Mucosa of rectum (tissue), 2 donors: ENCODE results near the gene DIO1.

Experiments used
- H3K27ac ChIP-seq, 2 donors: one replicate each; pipeline ENCODE4 v1.7.0; 2013; ENCODE audit warnings: inconsistent platforms in 2 of 2, low read depth in 2 of 2, low read length in 2 of 2
- H3K27me3 ChIP-seq, 2 donors: one replicate each; pipeline ENCODE4 v1.7.0; 2013; ENCODE audit warnings: low read length in 2 of 2; ENCODE audit not compliant: control insufficient read depth in 2 of 2, insufficient read depth in 2 of 2
- H3K36me3 ChIP-seq, 2 donors: one replicate each; pipeline ENCODE4 v1.7.0; 2013; ENCODE audit warnings: low read length in 2 of 2; ENCODE audit not compliant: control insufficient read depth in 2 of 2, insufficient read depth in 2 of 2
- H3K4me1 ChIP-seq, 2 donors: one replicate each; pipeline ENCODE4 v1.7.0; 2013; ENCODE audit warnings: low read length in 2 of 2, mild to moderate bottlenecking in 1 of 2; ENCODE audit not compliant: control insufficient read depth in 2 of 2, insufficient read depth in 2 of 2
- H3K4me3 ChIP-seq, 2 donors: one replicate each; pipeline ENCODE4 v1.7.0; 2013; ENCODE audit warnings: low read length in 2 of 2
- H3K9ac ChIP-seq, 2 donors: one replicate each; pipeline ENCODE4 v1.7.0; 2013; ENCODE audit warnings: low read length in 2 of 2, low read depth in 1 of 2, mild to moderate bottlenecking in 1 of 2
- H3K9me3 ChIP-seq, 2 donors: one replicate each; pipeline ENCODE4 v1.7.0; 2013; ENCODE audit warnings: low read length in 2 of 2; ENCODE audit not compliant: control insufficient read depth in 2 of 2
- donor health status: healthy.
- donor health status: Normal muscosa, but diverticular disease.

Gene DIO1

GRCh38 chr1:53891678-53892077 lies 2.3 kb upstream of the DIO1 start:
- Histone ChIP-seq H3K9me3 (no peaks in the 10 kb centered on the region), H3K9ac (no peak overlapping the region), H3K4me1 (peaks cover 10 to 17% of the 10 kb centered on the region in 2 donors), H3K27ac (no peak overlapping the region), H3K36me3 (peaks cover 0 to 2% of the 10 kb centered on the region in 2 donors), H3K4me3 (no peak overlapping the region), H3K27me3 (no peaks in the 10 kb centered on the region)

GRCh38 chr1:53892911-53893310 lies 1.1 kb upstream of the DIO1 start:
- no peak overlapping the region for H3K4me3 ChIP-seq
- H3K4me1 ChIP-seq, result peaks cover 10 to 22% of the 10 kb centered on the region in 2 donors
- H3K27ac ChIP-seq, result peak overlapping the region; percentile 3 to 38
- no peak overlapping the region for H3K9ac ChIP-seq
- H3K9me3 ChIP-seq, result no peaks in the 10 kb centered on the region
- no peaks in the 10 kb centered on the region for H3K27me3 ChIP-seq
- no peaks in the 10 kb centered on the region for H3K36me3 ChIP-seq

- H3K9ac ChIP-seq, result no peak overlapping the region
- H3K36me3 ChIP-seq, result no peaks in the 10 kb centered on the region
- H3K4me1 ChIP-seq, result peaks cover 9 to 23% of the 10 kb centered on the region in 2 donors
- no peak overlapping the region for H3K4me3 ChIP-seq
- no peak overlapping the region for H3K27ac ChIP-seq
- H3K27me3 ChIP-seq, result no peaks in the 10 kb centered on the region
- H3K9me3 ChIP-seq, result no peaks in the 10 kb centered on the region
Observed at GRCh38 chr1:53894644-53895043, 657 bp downstream of the DIO1 start.

- Histone ChIP-seq H3K27ac (no peak overlapping the region), H3K9me3 (no peaks in the 10 kb centered on the region), H3K36me3 (no peaks in the 10 kb centered on the region), H3K9ac (no peak overlapping the region), H3K27me3 (no peaks in the 10 kb centered on the region), H3K4me3 (no peak overlapping the region), H3K4me1 (peaks cover 5 to 20% of the 10 kb centered on the region in 2 donors)
Observed at GRCh38 chr1:53895421-53895820, 1.4 kb downstream of the DIO1 start.

GRCh38 chr1:53896635-53897229 lies 2.7 kb downstream of the DIO1 start:
- Histone ChIP-seq H3K27ac (peak overlapping the region; percentile 75 to 87), H3K4me1 (peaks cover 4 to 19% of the 10 kb centered on the region in 2 donors), H3K9me3 (no peaks in the 10 kb centered on the region), H3K4me3 (no peak overlapping the region), H3K27me3 (no peaks in the 10 kb centered on the region), H3K36me3 (no peaks in the 10 kb centered on the region), H3K9ac (no peak overlapping the region)

- no peaks in the 10 kb centered on the region for H3K36me3 ChIP-seq
- H3K27ac ChIP-seq, result no peak overlapping the region
- no peak overlapping the region for H3K9ac ChIP-seq
- no peaks in the 10 kb centered on the region for H3K9me3 ChIP-seq
- no peaks in the 10 kb centered on the region for H3K27me3 ChIP-seq
- peaks cover 4 to 15% of the 10 kb centered on the region in 2 donors for H3K4me1 ChIP-seq
- H3K4me3 ChIP-seq, result no peak overlapping the region
Observed at GRCh38 chr1:53899206-53899628, 5.2 kb downstream of the DIO1 start.

- no peaks in the 10 kb centered on the region for H3K27me3 ChIP-seq
- H3K4me1 ChIP-seq, result peaks cover 4 to 15% of the 10 kb centered on the region in 2 donors
- no peak overlapping the region for H3K9ac ChIP-seq
- no peak overlapping the region for H3K4me3 ChIP-seq
- no peak overlapping the region for H3K27ac ChIP-seq
- no peaks in the 10 kb centered on the region for H3K36me3 ChIP-seq
- no peaks in the 10 kb centered on the region for H3K9me3 ChIP-seq
Observed at GRCh38 chr1:53899708-53900107, 5.7 kb downstream of the DIO1 start.

- Histone ChIP-seq H3K9ac (no peak overlapping the region), H3K36me3 (no peaks in the 10 kb centered on the region), H3K27me3 (no peaks in the 10 kb centered on the region), H3K9me3 (no peaks in the 10 kb centered on the region), H3K4me3 (no peak overlapping the region), H3K4me1 (peaks cover 4 to 7% of the 10 kb centered on the region in 2 donors), H3K27ac (no peak overlapping the region)
Observed at GRCh38 chr1:53902235-53903138, 8.5 kb downstream of the DIO1 start.

GRCh38 chr1:53905509-53905908 lies 11.5 kb downstream of the DIO1 start:
- no peaks in the 10 kb centered on the region for H3K9me3 ChIP-seq
- no peak overlapping the region for H3K9ac ChIP-seq
- no peak overlapping the region for H3K27ac ChIP-seq
- H3K36me3 ChIP-seq, result no peaks in the 10 kb centered on the region
- no peaks in the 10 kb centered on the region for H3K27me3 ChIP-seq
- no peaks in the 10 kb centered on the region for H3K4me1 ChIP-seq
- H3K4me3 ChIP-seq, result no peak overlapping the region

- no peaks in the 10 kb centered on the region for H3K36me3 ChIP-seq
- no peak overlapping the region for H3K9ac ChIP-seq
- H3K9me3 ChIP-seq, result no peaks in the 10 kb centered on the region
- H3K27me3 ChIP-seq, result no peaks in the 10 kb centered on the region
- no peak overlapping the region for H3K4me3 ChIP-seq
- no peak overlapping the region for H3K27ac ChIP-seq
- no peaks in the 10 kb centered on the region for H3K4me1 ChIP-seq
Observed at GRCh38 chr1:53906121-53906520, 12.1 kb downstream of the DIO1 start.
